CD4-positive, alpha-beta T cell treated with Interleukin-6 for 4 hours (primary cell): ENCODE results near the gene CACNA2D3.
"Not testable (repeated sequence)": the region's sequence is repeated elsewhere in the genome, so short reads cannot be mapped to it uniquely, and the experiment has no call there.

Experiments used
- DNase-seq: peaks from one replicate; pipeline ENCODE4 v3.0.0-alpha.2; 2020; ENCODE audit warnings: mixed read lengths

Gene CACNA2D3

GRCh38 chr3:54390582-54390981 lies 268.2 kb downstream of the CACNA2D3 start:
- DNase-seq: no peak

- no peak for DNase-seq
Observed at GRCh38 chr3:54393150-54393549, 270.8 kb downstream of the CACNA2D3 start.

- no peak for DNase-seq
Observed at GRCh38 chr3:54408328-54408727, 286.0 kb downstream of the CACNA2D3 start.

GRCh38 chr3:54421943-54422342 lies 299.6 kb downstream of the CACNA2D3 start:
- DNase-seq: no peak

GRCh38 chr3:54424292-54424691 lies 301.9 kb downstream of the CACNA2D3 start:
- DNase-seq: no peak

GRCh38 chr3:54426381-54426780 lies 304.0 kb downstream of the CACNA2D3 start:
- no peak for DNase-seq

- no peak for DNase-seq
Observed at GRCh38 chr3:54427501-54427900, 305.1 kb downstream of the CACNA2D3 start.

- DNase-seq: peak; percentile 7
Observed at GRCh38 chr3:54427941-54428871, 305.9 kb downstream of the CACNA2D3 start.

- DNase-seq: no peak
Observed at GRCh38 chr3:54432975-54433374, 310.6 kb downstream of the CACNA2D3 start.

GRCh38 chr3:54433846-54434245 lies 311.5 kb downstream of the CACNA2D3 start:
- DNase-seq: no peak

GRCh38 chr3:54434756-54435155 lies 312.4 kb downstream of the CACNA2D3 start:
- DNase-seq: no peak

- no peak for DNase-seq
Observed at GRCh38 chr3:54437271-54437670, 314.9 kb downstream of the CACNA2D3 start.

- no peak for DNase-seq
Observed at GRCh38 chr3:54443561-54444161, 321.3 kb downstream of the CACNA2D3 start.

GRCh38 chr3:54445630-54446029 lies 323.3 kb downstream of the CACNA2D3 start:
- no peak for DNase-seq

- no peak for DNase-seq
Observed at GRCh38 chr3:54447427-54447826, 325.1 kb downstream of the CACNA2D3 start.

GRCh38 chr3:54454806-54455205 lies 332.5 kb downstream of the CACNA2D3 start:
- DNase-seq: no peak

GRCh38 chr3:54458357-54458756 lies 336.0 kb downstream of the CACNA2D3 start:
- no peak for DNase-seq

GRCh38 chr3:54464554-54464953 lies 342.2 kb downstream of the CACNA2D3 start:
- not testable (repeated sequence) for DNase-seq

GRCh38 chr3:54476891-54477290 lies 354.5 kb downstream of the CACNA2D3 start:
- DNase-seq: no peak

GRCh38 chr3:54481606-54482365 lies 359.4 kb downstream of the CACNA2D3 start:
- no peak for DNase-seq

GRCh38 chr3:54484334-54484733 lies 362.0 kb downstream of the CACNA2D3 start:
- DNase-seq: no peak

- no peak for DNase-seq
Observed at GRCh38 chr3:54486317-54486716, 364.0 kb downstream of the CACNA2D3 start.

- no peak for DNase-seq
Observed at GRCh38 chr3:54488297-54488696, 365.9 kb downstream of the CACNA2D3 start.
